DND-41 (cell line): ENCODE results near the gene SHROOM3.

Source experiments
- ATAC-seq: fragments of 200-7000 bp; cut with Tn5 transposase; 3 replicates; pipeline ENCODE4 v1.9.1; 2021; ENCODE audit warnings: low read depth; ENCODE audit not compliant: insufficient read depth
- DNase-seq: peaks from one replicate; pipeline ENCODE4 v3.0.0-alpha.2; 2020
- H2AFZ ChIP-seq: 2 replicates; pipeline ENCODE4 v1.6.0; 2012; ENCODE audit warnings: low read depth, low read length
- H3K27ac ChIP-seq: 2 replicates; pipeline ENCODE4 v1.5.1; 2012; ENCODE audit warnings: low read length, inconsistent platforms
- H3K27me3 ChIP-seq: fragments of 200-600 bp; sonication (generic); 2 replicates; pipeline ENCODE4 v1.6.0; 2012; ENCODE audit warnings: low read length, mild to moderate bottlenecking, inconsistent platforms; ENCODE audit not compliant: insufficient read depth, poor library complexity
- H3K36me3 ChIP-seq: 2 replicates; pipeline ENCODE4 v1.5.1; 2012; ENCODE audit warnings: low read length, inconsistent platforms; ENCODE audit not compliant: insufficient read depth
- H3K4me1 ChIP-seq: 2 replicates; pipeline ENCODE4 v1.5.1; 2012; ENCODE audit warnings: mild to moderate bottlenecking, low read length; ENCODE audit not compliant: insufficient read depth
- H3K4me2 ChIP-seq: 2 replicates; pipeline ENCODE4 v1.6.0; 2012; ENCODE audit warnings: mild to moderate bottlenecking, moderate library complexity, low read length, inconsistent platforms; ENCODE audit not compliant: insufficient read depth
- H3K4me3 ChIP-seq, 2 experiments: fragments of 200-600 bp in 1 of 2; shearing (Covaris generic) in 1 of 2; 2 replicates each; pipeline ENCODE4 v1.5.1; 2012 to 2016; ENCODE audit warnings: inconsistent platforms in 2 of 2, low read length in 2 of 2, mild to moderate bottlenecking in 2 of 2, low read depth in 1 of 2, moderate library complexity in 1 of 2
- H3K79me2 ChIP-seq: 2 replicates; pipeline ENCODE4 v1.6.0; 2012; ENCODE audit warnings: low read length, inconsistent platforms; ENCODE audit not compliant: insufficient read depth
- H3K9ac ChIP-seq: 2 replicates; pipeline ENCODE4 v1.6.0; 2012; ENCODE audit warnings: low read depth, mild to moderate bottlenecking, inconsistent platforms, low read length, moderate library complexity
- H3K9me3 ChIP-seq: 2 replicates; pipeline ENCODE4 v1.5.1; 2012; ENCODE audit warnings: low read length, moderate library complexity, mild to moderate bottlenecking, inconsistent platforms; ENCODE audit not compliant: insufficient read depth, severe bottlenecking
- H4K20me1 ChIP-seq: 2 replicates; pipeline ENCODE4 v1.6.0; 2012; ENCODE audit warnings: low read length; ENCODE audit not compliant: insufficient read depth
- CTCF ChIP-seq: IDR thresholded peaks from 2 replicates; pipeline ENCODE4 v1.5.1; 2012; ENCODE audit warnings: borderline replicate concordance, low read length, moderate library complexity, mild to moderate bottlenecking; ENCODE audit not compliant: poor library complexity, severe bottlenecking; ENCODE audit errors: extremely low read depth
- EZH2 ChIP-seq: IDR thresholded peaks from 3 replicates; pipeline ENCODE4 v1.6.1; 2012; ENCODE audit warnings: borderline replicate concordance, low read depth, mild to moderate bottlenecking, moderate library complexity, low read length, inconsistent platforms; ENCODE audit not compliant: severe bottlenecking

The SHROOM3 gene

GRCh38 chr4:76687746-76688448 is 252.9 kb downstream of the SHROOM3 start:
- Histone ChIP-seq H4K20me1 (no peaks in the 10 kb centered on the region), H3K9ac (no peak overlapping the region), H2AFZ (no peak overlapping the region), H3K4me1 (no peaks in the 10 kb centered on the region), H3K36me3 (no peaks in the 10 kb centered on the region), H3K4me2 (no peak overlapping the region), H3K27ac (no peak overlapping the region), H3K9me3 (peaks cover 5% of the 10 kb centered on the region), H3K79me2 (no peaks in the 10 kb centered on the region), H3K27me3 (no peaks in the 10 kb centered on the region), H3K4me3 (no peak overlapping the region)
- DNase-seq, result no peak
- no peak for ATAC-seq
- TF ChIP-seq CTCF (no peak), EZH2 (no peak)

- H3K79me2 ChIP-seq, result no peaks in the 10 kb centered on the region
- no peak overlapping the region for H3K27ac ChIP-seq
- no peak for TF ChIP-seq EZH2
- TF ChIP-seq CTCF, result no peak
- peaks cover 5% of the 10 kb centered on the region for H3K9me3 ChIP-seq
- DNase-seq, result no peak
- H3K27me3 ChIP-seq, result no peaks in the 10 kb centered on the region
- no peak overlapping the region for H3K4me3 ChIP-seq
- no peak overlapping the region for H3K4me2 ChIP-seq
- ATAC-seq, result no peak
- no peak overlapping the region for H3K9ac ChIP-seq
- H3K36me3 ChIP-seq, result no peaks in the 10 kb centered on the region
- H3K4me1 ChIP-seq, result no peaks in the 10 kb centered on the region
- no peaks in the 10 kb centered on the region for H4K20me1 ChIP-seq
- H2AFZ ChIP-seq, result no peak overlapping the region
Observed at GRCh38 chr4:76688619-76689144, 253.7 kb downstream of the SHROOM3 start.

GRCh38 chr4:76689145-76689817 is 254.3 kb downstream of the SHROOM3 start:
- Histone ChIP-seq H3K27me3 (no peaks in the 10 kb centered on the region), H2AFZ (no peak overlapping the region), H3K4me3 (no peak overlapping the region), H3K4me2 (no peak overlapping the region), H3K36me3 (no peaks in the 10 kb centered on the region), H3K79me2 (no peaks in the 10 kb centered on the region), H3K27ac (no peak overlapping the region), H3K9me3 (peaks cover 5% of the 10 kb centered on the region), H3K4me1 (no peaks in the 10 kb centered on the region), H3K9ac (no peak overlapping the region), H4K20me1 (no peaks in the 10 kb centered on the region)
- DNase-seq (no peak), ATAC-seq (no peak)
- TF ChIP-seq EZH2, result no peak
- TF ChIP-seq CTCF, result no peak
